ENCODE results near the gene NPAS3. TPM values are rescaled to one million over a fixed set of nuclear protein-coding genes. Genes with fewer than 3 reads are reported as not detected.

NPAS3 gene
- total RNA-seq, 1 donor from 2014 or later: 6.1 TPM

DNA sequence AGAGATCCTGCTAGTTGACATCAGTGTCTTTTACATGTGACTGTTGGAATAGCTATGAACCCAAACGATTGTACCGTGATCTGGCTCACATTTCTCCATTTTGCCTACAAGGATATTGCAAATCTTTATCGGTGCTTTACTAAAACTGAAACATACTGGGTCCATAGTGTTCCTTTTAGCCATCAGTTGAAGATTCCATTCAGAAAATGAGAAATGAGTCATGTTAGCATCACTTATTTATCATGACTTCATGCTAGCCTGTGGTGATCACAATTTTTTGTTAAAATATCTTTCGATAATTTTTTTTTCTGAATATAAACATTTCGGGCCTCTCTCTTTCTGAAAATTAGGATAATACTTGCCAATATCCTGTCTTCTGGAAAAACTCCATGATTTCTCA is 801.9 kb downstream of the NPAS3 start:
- TF ChIP-seq, protein P1, sequence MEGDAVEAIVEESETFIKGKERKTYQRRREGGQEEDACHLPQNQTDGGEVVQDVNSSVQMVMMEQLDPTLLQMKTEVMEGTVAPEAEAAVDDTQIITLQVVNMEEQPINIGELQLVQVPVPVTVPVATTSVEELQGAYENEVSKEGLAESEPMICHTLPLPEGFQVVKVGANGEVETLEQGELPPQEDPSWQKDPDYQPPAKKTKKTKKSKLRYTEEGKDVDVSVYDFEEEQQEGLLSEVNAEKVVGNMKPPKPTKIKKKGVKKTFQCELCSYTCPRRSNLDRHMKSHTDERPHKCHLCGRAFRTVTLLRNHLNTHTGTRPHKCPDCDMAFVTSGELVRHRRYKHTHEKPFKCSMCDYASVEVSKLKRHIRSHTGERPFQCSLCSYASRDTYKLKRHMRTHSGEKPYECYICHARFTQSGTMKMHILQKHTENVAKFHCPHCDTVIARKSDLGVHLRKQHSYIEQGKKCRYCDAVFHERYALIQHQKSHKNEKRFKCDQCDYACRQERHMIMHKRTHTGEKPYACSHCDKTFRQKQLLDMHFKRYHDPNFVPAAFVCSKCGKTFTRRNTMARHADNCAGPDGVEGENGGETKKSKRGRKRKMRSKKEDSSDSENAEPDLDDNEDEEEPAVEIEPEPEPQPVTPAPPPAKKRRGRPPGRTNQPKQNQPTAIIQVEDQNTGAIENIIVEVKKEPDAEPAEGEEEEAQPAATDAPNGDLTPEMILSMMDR (IDR thresholded peaks at IDR 0.05; ENCODE audit: unreplicated experiment): no peak
- Mint-ChIP-seq H3K9me3 (ENCODE audit: low read depth) (peaks cover 12% of the 10 kb centered on the region), H3K4me1 (ENCODE audit: low read depth) (peaks cover 7% of the 10 kb centered on the region), H3K27ac (no peak overlapping the region), H3K36me3 (ENCODE audit: insufficient read depth) (peaks cover 5% of the 10 kb centered on the region), H3K4me3 (ENCODE audit: low read depth) (no peak overlapping the region), H3K27me3 (no peaks in the 10 kb centered on the region)
- no peak for DNase-seq (ENCODE audit: low spot score, unreplicated experiment)

DNA sequence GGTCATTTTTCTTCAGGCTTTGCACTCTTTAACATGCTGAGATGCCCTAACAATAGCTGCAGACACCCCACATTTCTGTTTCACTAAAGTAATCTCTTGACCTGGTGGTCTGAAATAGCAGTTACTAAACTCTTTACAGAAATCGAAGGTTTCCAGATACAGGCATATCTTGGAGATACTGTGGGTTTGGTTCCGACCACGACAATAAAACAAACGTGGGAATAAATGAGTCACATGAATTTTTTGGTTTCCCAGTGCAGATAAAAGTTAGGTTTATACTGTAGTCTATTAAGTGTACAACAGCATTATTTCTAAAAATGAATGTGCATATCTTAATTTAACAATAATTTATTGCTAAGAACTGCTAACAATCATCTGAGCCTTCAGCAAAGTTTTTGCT is 803.5 kb downstream of the NPAS3 start:
- Mint-ChIP-seq H3K4me1 (ENCODE audit: low read depth) (no peaks in the 10 kb centered on the region), H3K27me3 (no peaks in the 10 kb centered on the region), H3K27ac (no peak overlapping the region), H3K36me3 (ENCODE audit: insufficient read depth) (peaks cover 5% of the 10 kb centered on the region), H3K4me3 (ENCODE audit: low read depth) (no peak overlapping the region), H3K9me3 (ENCODE audit: low read depth) (peaks cover 10% of the 10 kb centered on the region)
- DNase-seq (ENCODE audit: low spot score, unreplicated experiment): no peak
- TF ChIP-seq, protein P1 (IDR thresholded peaks at IDR 0.05; ENCODE audit: unreplicated experiment): no peak

DNA sequence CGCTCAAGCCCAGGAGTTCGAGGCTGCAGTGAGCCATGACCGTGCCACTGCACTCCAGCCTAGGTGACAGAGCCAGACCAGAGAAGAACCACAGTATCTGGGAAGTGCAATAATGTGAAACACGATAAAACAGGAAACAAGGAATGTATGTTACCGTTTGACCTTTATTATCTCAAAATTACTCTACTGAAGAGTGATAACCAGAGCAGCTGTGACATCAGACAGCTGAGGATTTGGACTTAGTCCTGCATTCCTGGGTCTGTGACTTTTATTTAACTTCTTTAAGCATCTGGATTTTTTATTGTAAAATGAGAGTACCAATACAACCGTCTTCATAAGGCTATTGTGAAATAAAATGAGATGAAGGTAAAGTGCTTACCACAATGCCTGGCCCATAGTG is 806.5 kb downstream of the NPAS3 start:
- no peak overlapping the region for H3K27ac Mint-ChIP-seq
- TF ChIP-seq, protein P1 (IDR thresholded peaks at IDR 0.05; ENCODE audit: unreplicated experiment): no peak
- peaks cover 5% of the 10 kb centered on the region for H3K36me3 Mint-ChIP-seq (ENCODE audit: insufficient read depth)
- DNase-seq (ENCODE audit: low spot score, unreplicated experiment): no peak
- H3K4me1 Mint-ChIP-seq (ENCODE audit: low read depth): no peaks in the 10 kb centered on the region
- H3K27me3 Mint-ChIP-seq: no peaks in the 10 kb centered on the region
- H3K9me3 Mint-ChIP-seq (ENCODE audit: low read depth): peaks cover 10% of the 10 kb centered on the region
- H3K4me3 Mint-ChIP-seq (ENCODE audit: low read depth): no peak overlapping the region

DNA sequence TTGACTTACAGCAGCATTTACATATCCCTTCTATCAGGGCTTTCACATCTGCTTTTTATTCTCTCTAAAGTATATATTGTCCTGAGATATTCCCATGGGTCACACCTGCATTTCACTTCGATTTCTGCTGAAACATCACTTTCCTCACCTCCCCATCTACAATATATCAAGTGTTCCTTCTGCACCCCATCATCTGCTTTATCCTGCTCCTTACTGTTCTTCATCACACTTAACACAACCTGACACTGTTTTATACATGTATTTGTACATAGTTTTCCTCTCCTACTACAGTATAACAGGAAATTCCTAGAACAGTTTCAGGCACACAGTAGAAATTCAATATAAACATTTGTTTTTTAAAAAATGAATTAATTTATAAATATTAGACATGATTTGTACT is 809.1 kb downstream of the NPAS3 start:
- peaks cover 10% of the 10 kb centered on the region for H3K9me3 Mint-ChIP-seq (ENCODE audit: low read depth)
- no peak overlapping the region for H3K4me3 Mint-ChIP-seq (ENCODE audit: low read depth)

DNA sequence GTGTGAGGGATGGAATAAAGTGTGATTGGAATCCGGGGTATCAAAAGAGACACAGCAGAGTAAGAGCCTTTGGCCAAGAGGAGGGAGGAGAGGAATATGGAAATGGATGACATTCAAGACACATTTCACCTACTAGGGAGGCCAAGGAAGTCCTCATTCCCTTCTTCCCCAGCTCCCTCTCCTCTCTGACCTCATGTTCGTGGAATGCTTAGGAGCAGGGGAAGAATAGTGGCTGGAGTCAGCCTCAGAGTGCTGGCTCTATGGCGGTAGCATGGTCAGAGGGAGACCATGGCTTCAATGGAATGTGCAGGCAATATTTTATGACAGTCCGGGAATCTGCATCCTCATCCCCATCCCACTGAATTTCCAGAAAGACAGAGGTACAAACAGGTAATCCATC is 815.6 kb downstream of the NPAS3 start:
- Mint-ChIP-seq H3K27ac (peak overlapping the region; percentile 33), H3K9me3 (ENCODE audit: low read depth) (peaks cover 3% of the 10 kb centered on the region), H3K4me1 (ENCODE audit: low read depth) (peaks cover 7% of the 10 kb centered on the region), H3K36me3 (ENCODE audit: insufficient read depth) (no peaks in the 10 kb centered on the region), H3K27me3 (peaks cover 15% of the 10 kb centered on the region), H3K4me3 (ENCODE audit: low read depth) (no peak overlapping the region)
- DNase-seq (ENCODE audit: low spot score, unreplicated experiment): no peak
- TF ChIP-seq, protein P1 (IDR thresholded peaks at IDR 0.05; ENCODE audit: unreplicated experiment): no peak

More for the DNA sequence above, 809.1 kb downstream of the NPAS3 start:
- Mint-ChIP-seq H3K27ac (no peak overlapping the region), H3K4me1 (ENCODE audit: low read depth) (peaks cover 7% of the 10 kb centered on the region), H3K36me3 (ENCODE audit: insufficient read depth) (peaks cover 4% of the 10 kb centered on the region), H3K27me3 (peaks cover 2% of the 10 kb centered on the region)
- DNase-seq (ENCODE audit: low spot score, unreplicated experiment): no peak
- TF ChIP-seq, protein P1 (IDR thresholded peaks at IDR 0.05; ENCODE audit: unreplicated experiment): no peak

Measured in progenitor cell of endocrine pancreas (in vitro differentiated cells).